K562 (cell line): ENCODE measurements around the gene UBE2J2. TPM values are rescaled to one million over a fixed set of nuclear protein-coding genes. Genes with fewer than 3 reads are reported as not detected.

Experiments
- ATAC-seq: fragments of 200-7000 bp; cut with Tn5 transposase; 3 replicates; pipeline ENCODE4 v1.9.1; 2020; ENCODE audit warnings: moderate library complexity
- BruUV-seq: library from RNA; stranded (reverse); fragments of 400-500 nt; replicated peaks from 2 replicates; lab custom pipeline; 2021; lab: Mats Ljungman, UMichigan
- CTCF ChIA-PET: fragments of 300-600 bp; formaldehyde crosslinking; extraction: SDS; loops from one replicate; lab custom pipeline; 2021; ENCODE audit warnings: low intra/inter-chr PET ratio; lab: Yijun Ruan, JAX
- POLR2A ChIA-PET: fragments of 300-600, 350-650 bp; sonication (Branson Sonifier 250); formaldehyde crosslinking; extraction: SDS; loops from one replicate; lab custom pipeline; 2021; ENCODE audit warnings: antibody characterized with exemption, inconsistent platforms; lab: Yijun Ruan, JAX
- DNase-seq, 4 experiments: peaks; one replicate each; pipeline versions ENCODE4 v3.0.0 to v3.0.0-alpha.2; 2011 to 2018; ENCODE audit warnings: low spot score in 3 of 4, mixed read lengths in 3 of 4; ENCODE audit errors: extremely low read depth in 1 of 4
- FAIRE-seq: peaks from 2 replicates; lab custom pipeline; 2011; peaks lifted over from hg19 to GRCh38; lab: Jason Lieb, UNC
- H2AFZ ChIP-seq: 2 replicates; pipeline ENCODE4 v1.6.0; 2011; ENCODE audit warnings: low read depth, low read length, control low read depth, inconsistent platforms
- H3K27ac ChIP-seq: fragments of 200-600 bp; 3 replicates; pipeline ENCODE4 v1.8.0; 2011; ENCODE audit warnings: low read depth, mild to moderate bottlenecking, control low read depth, inconsistent platforms, low read length, moderate library complexity, mixed read lengths; ENCODE audit errors: extremely low read depth
- H3K27me3 ChIP-seq, 2 experiments: fragments of 300-600 bp in 1 of 2; 2 replicates in 1 of 2; 3 replicates in 1 of 2; pipeline versions ENCODE4 v1.6.0 to v1.8.0; 2011; ENCODE audit warnings: inconsistent platforms in 2 of 2, low read length in 2 of 2, mild to moderate bottlenecking in 1 of 2, mixed read lengths in 1 of 2, moderate library complexity in 1 of 2; ENCODE audit not compliant: control insufficient read depth in 2 of 2, insufficient read depth in 2 of 2
- H3K36me3 ChIP-seq: fragments of 300-600 bp; 3 replicates; pipeline ENCODE4 v1.8.0; 2011; ENCODE audit warnings: mild to moderate bottlenecking, low read length, inconsistent platforms; ENCODE audit not compliant: control insufficient read depth, insufficient read depth
- H3K4me1 ChIP-seq, 2 experiments: fragments of 200-600 bp in 1 of 2; replicated peaks in 1 of 2; 2 replicates in 1 of 2; 3 replicates in 1 of 2; pipeline versions ENCODE4 v1.5.1 to v1.8.0; 2011; ENCODE audit warnings: inconsistent platforms in 2 of 2, low read length in 2 of 2, mild to moderate bottlenecking in 1 of 2, mixed read lengths in 1 of 2, moderate library complexity in 1 of 2; ENCODE audit not compliant: control insufficient read depth in 2 of 2, insufficient read depth in 2 of 2
- H3K4me2 ChIP-seq: 2 replicates; pipeline ENCODE4 v1.6.1; 2011; ENCODE audit warnings: low read length, control low read depth, inconsistent platforms, mixed read lengths; ENCODE audit not compliant: insufficient read depth
- H3K4me3 ChIP-seq: fragments of 200-600 bp; sonication (generic), shearing (Covaris generic); 2 replicates; pipeline ENCODE4 v1.5.1; 2016; ENCODE audit warnings: control low read depth, inconsistent platforms
- H3K79me2 ChIP-seq: fragments of 200-600 bp; 3 replicates; pipeline ENCODE4 v1.8.0; 2011; ENCODE audit warnings: low read length, inconsistent platforms; ENCODE audit not compliant: control insufficient read depth, insufficient read depth
- H3K9ac ChIP-seq, 2 experiments: 2 replicates each; pipeline versions ENCODE4 v1.6.0 to v1.6.1; 2011; ENCODE audit warnings: low read depth in 2 of 2, low read length in 2 of 2, control low read depth in 1 of 2, inconsistent platforms in 1 of 2, mild to moderate bottlenecking in 1 of 2, mixed read lengths in 1 of 2; ENCODE audit not compliant: insufficient read depth in 1 of 2
- H3K9me1 ChIP-seq: one replicate; pipeline ENCODE4 v1.6.0; 2011; ENCODE audit warnings: inconsistent platforms, mild to moderate bottlenecking, low read length, moderate library complexity; ENCODE audit not compliant: control insufficient read depth, insufficient read depth
- H3K9me3 ChIP-seq: replicated peaks from 2 replicates; pipeline ENCODE4 v1.5.1; 2011; ENCODE audit warnings: low read depth, low read length, inconsistent platforms; ENCODE audit not compliant: control insufficient read depth, insufficient read depth
- H4K20me1 ChIP-seq: replicated peaks from 2 replicates; pipeline ENCODE4 v1.6.1; 2011; ENCODE audit warnings: low read length, inconsistent platforms, mixed read lengths; ENCODE audit not compliant: control insufficient read depth, insufficient read depth
- CBFA2T3 ChIP-seq: fragments of 450-650 bp; IDR thresholded peaks from 2 replicates; pipeline ENCODE4 v1.6.1; 2017
- COPS2 ChIP-seq: fragments of 450-650 bp; conservative IDR thresholded peaks from 2 replicates; pipeline ENCODE4 v1.6.1; 2016; ENCODE audit warnings: mild to moderate bottlenecking, moderate library complexity
- DDX20 ChIP-seq: fragments of 450-650 bp; IDR thresholded peaks from 2 replicates; pipeline ENCODE4 v1.6.1; 2016; ENCODE audit warnings: missing genetic modification characterization, low read depth, mild to moderate bottlenecking, missing compliant biosample characterization, moderate library complexity
- EGR1 ChIP-seq: fragments of 450-650 bp; conservative IDR thresholded peaks from 2 replicates; pipeline ENCODE4 v1.6.1; 2017; ENCODE audit warnings: mild to moderate bottlenecking
- ETS2 ChIP-seq: IDR thresholded peaks from 2 replicates; pipeline ENCODE4 v1.6.1; 2016; ENCODE audit warnings: borderline replicate concordance, missing genetic modification characterization, mild to moderate bottlenecking, moderate library complexity, missing compliant biosample characterization; ENCODE audit not compliant: poor library complexity, severe bottlenecking
- MCM5 ChIP-seq: fragments of 450-650 bp; IDR thresholded peaks from 2 replicates; pipeline ENCODE4 v1.6.1; 2016; ENCODE audit warnings: low read depth
- POLR2G ChIP-seq: fragments of 200-400 bp; formaldehyde crosslinking; IDR thresholded peaks from 2 replicates; pipeline ENCODE4 v1.6.1; 2017; ENCODE audit warnings: low read depth, mild to moderate bottlenecking, antibody characterized with exemption, low read length, moderate library complexity
- PPARD ChIP-seq: fragments of 250-450 bp; sonication (Bioruptor Pico); IDR thresholded peaks from 2 replicates; pipeline ENCODE4 v1.8.0; 2022; ENCODE audit warnings: inconsistent platforms, mild to moderate bottlenecking, moderate library complexity
- XRCC5 ChIP-seq: fragments of 200-400 bp; formaldehyde crosslinking; IDR thresholded peaks from 2 replicates; pipeline ENCODE4 v1.6.1; 2017; ENCODE audit warnings: low read depth, mild to moderate bottlenecking, low read length
- ZBTB8A ChIP-seq: fragments of 450-650 bp; IDR thresholded peaks from 2 replicates; pipeline ENCODE4 v1.6.1; 2018; ENCODE audit warnings: mild to moderate bottlenecking, moderate library complexity; ENCODE audit not compliant: partially characterized antibody
- WGBS: fragments of 100-300 bp; shearing (Covaris generic); methylation state at CpG from one replicate; pipeline ENCODE4 v1.1.6; 2016; ENCODE audit warnings: low coverage, mixed read lengths; ENCODE audit not compliant: insufficient coverage; ENCODE audit errors: missing lambda C conversion rate; 5-methylcytosine and 5-hydroxymethylcytosine counted together
- in situ Hi-C: fragments of 300-500 bp; cut with MboI; formaldehyde crosslinking; loops from 4 replicates; pipeline ENCODE4 v1.15.0; 2018; ENCODE audit warnings: inconsistent platforms, mixed read lengths
- intact Hi-C: fragments of 100-400 bp; cut with micrococcal nuclease; formaldehyde crosslinking; loops from 2 replicates; pipeline ENCODE4 v1.14.2; 2022
- polyA plus RNA-seq, 8 experiments: library from polyadenylated mRNA; depleted of rRNA in 4 of 8; stranded (reverse) in 5 of 8; unstranded in 3 of 8; fragments of >200 nt; fragmentation: Nextera tagmentation in 2 of 8; fragmentation: Illumina TruSeq in 1 of 8; extraction: Ambion mirVana in 2 of 8; extraction: Trizol in 1 of 8; gene quantifications; 2 replicates each; pipeline versions ENCODE4 v1.2.1 to v1.2.3, GENCODE V29; 2011 to 2014; ENCODE audit warnings: inconsistent platforms in 1 of 8, missing spikeins in 1 of 8
- total RNA-seq, 7 experiments: library from RNA; depleted of rRNA in 6 of 7; stranded (reverse); fragments of >200 nt in 6 of 7; fragmentation: Illumina TruSeq in 2 of 7; extraction: Trizol in 2 of 7; gene quantifications; 2 replicates each; pipeline versions ENCODE4 v1.2.1 to v1.2.3, GENCODE V29; 2011 to 2021; ENCODE audit warnings: low replicate concordance in 1 of 7
- TF ChIP-seq, protein P1 (sequence below): fragments of 250-450 bp; sonication (Bioruptor Pico); IDR thresholded peaks from 2 replicates; pipeline ENCODE4 v1.4.0; 2020; ENCODE audit warnings: mild to moderate bottlenecking
- TF ChIP-seq, protein P2 (sequence below): fragments of 250-450 bp; sonication (Bioruptor Pico); IDR thresholded peaks from 2 replicates; pipeline ENCODE4 v1.5.0; 2022; ENCODE audit warnings: mild to moderate bottlenecking

UBE2J2 gene
- total and polyA plus RNA-seq, 9 of the 15 experiments (the other 6 are each of a cell fraction or from before 2014, with no cell fraction given) = 0.93 to 112 (median 75.5) TPM

DNA sequence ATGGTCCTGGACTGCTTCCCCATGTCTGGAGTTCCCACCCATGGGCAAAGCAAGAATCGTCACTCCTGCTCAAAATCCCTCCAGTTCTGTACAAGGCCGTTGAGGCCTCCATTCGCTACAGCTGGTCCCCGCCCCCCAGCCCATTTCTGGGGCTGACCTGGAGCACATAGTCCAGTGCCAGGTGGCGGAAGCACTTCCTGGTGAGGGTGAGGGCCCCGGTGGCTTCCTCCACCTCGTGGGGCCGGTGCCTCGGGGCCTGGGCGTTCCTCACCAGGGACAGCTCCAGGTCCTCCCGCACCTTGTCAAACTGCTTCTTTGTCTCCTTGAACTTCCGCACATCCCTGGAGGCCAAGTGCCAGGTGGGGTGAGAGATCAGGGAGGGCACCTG, 26.7 kb upstream of the UBE2J2 start (continued):
- TF ChIP-seq XRCC5 = 0 out of 2 replicates have a peak, but pooled peaks have one; percentile 11

DNA sequence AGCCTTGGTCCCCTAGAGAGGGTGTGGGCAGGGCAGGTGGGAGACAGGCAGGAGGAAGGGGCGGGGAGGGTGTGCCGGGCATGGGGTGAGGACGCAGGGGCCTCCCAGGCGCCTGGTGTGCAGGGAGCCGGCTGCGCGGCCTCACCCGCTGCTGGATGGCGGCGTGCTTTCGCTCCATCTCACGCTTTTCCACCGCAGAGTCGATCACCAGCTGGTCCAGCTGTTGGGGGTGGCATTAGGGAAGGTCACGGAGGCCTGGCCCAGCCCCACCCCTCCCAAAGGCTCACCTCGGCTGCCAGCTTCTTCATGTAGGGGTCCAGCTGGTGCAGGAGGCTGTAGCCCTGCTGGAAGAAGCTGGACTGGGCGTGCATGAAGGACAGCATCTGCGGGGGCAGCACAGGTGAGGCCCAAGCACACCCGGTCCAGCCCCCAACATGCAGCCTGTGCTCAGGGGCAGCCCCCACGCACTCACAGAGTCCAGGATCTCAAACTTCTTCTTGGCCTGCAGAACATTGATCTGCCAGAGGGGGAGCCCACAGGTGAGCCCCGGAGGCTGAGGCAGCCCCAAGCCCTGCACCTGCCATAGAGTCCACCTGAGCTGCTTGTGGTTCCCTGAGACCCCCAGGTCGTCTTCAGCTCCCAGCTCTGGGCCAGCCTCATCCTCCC, 26.2 kb upstream of the UBE2J2 start:
- BruUV-seq = no TSS peak
- Histone ChIP-seq H2AFZ (no peak overlapping the region), H3K27ac (no peak overlapping the region), H3K27me3 (no peaks in the 10 kb centered on the region), H3K9me3 (no peaks in the 10 kb centered on the region), H3K4me1 (peaks cover 9 to 76% of the 10 kb centered on the region in 2 experiments), H3K9ac (no peak overlapping the region; a peak in 1 of 4 replicates), H4K20me1 (peaks cover 19% of the 10 kb centered on the region; the same call in 1 of the 2 replicates), H3K36me3 (peaks cover 15% of the 10 kb centered on the region; the same call in 1 of the 3 replicates), H3K79me2 (peaks cover 8% of the 10 kb centered on the region), H3K4me3 (no peak overlapping the region), H3K9me1 (peaks cover 21% of the 10 kb centered on the region), H3K4me2 (no peak overlapping the region)
- POLR2A ChIA-PET = interaction anchor here (0.6 kb wide), 1 partner anchor 722 kb away, joined by 4 read pairs; no protein-coding TSS in a partner anchor
- 70% methylated on average over 21 of the region's 22 CpGs for WGBS
- FAIRE-seq = peak; percentile 81
- DNase-seq = peak in 2 of 4 experiments; percentile 50 to 59
- in situ Hi-C loops = no loop called here
- intact Hi-C loops = loop anchor here (10.0 kb wide), 2 partner anchors 315 to 925 kb away; partner anchors contain the start of genes PERM1 and SKI
- CTCF ChIA-PET = interaction anchor here (0.5 kb wide), 1 partner anchor 556 kb away, joined by 3 read pairs; no protein-coding TSS in a partner anchor
- peak; percentile 81 for ATAC-seq
- TF ChIP-seq POLR2G (0 out of 2 replicates have a peak, but pooled peaks have one; percentile 0), PPARD (CRISPR knock-in tag) (no peak), EGR1 (0 out of 2 replicates have a peak, but pooled peaks have one; percentile 7), ETS2 (tag) (no peak), ZBTB8A (no peak), MCM5 (no peak), COPS2 (no peak), CBFA2T3 (no peak), DDX20 (tag) (no peak)
- TF ChIP-seq, protein P1, sequence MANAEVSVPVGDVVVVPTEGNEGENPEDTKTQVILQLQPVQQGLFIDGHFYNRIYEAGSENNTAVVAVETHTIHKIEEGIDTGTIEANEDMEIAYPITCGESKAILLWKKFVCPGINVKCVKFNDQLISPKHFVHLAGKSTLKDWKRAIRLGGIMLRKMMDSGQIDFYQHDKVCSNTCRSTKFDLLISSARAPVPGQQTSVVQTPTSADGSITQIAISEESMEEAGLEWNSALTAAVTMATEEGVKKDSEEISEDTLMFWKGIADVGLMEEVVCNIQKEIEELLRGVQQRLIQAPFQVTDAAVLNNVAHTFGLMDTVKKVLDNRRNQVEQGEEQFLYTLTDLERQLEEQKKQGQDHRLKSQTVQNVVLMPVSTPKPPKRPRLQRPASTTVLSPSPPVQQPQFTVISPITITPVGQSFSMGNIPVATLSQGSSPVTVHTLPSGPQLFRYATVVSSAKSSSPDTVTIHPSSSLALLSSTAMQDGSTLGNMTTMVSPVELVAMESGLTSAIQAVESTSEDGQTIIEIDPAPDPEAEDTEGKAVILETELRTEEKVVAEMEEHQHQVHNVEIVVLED (CRISPR knock-in tag) = no peak
- TF ChIP-seq, protein P2, sequence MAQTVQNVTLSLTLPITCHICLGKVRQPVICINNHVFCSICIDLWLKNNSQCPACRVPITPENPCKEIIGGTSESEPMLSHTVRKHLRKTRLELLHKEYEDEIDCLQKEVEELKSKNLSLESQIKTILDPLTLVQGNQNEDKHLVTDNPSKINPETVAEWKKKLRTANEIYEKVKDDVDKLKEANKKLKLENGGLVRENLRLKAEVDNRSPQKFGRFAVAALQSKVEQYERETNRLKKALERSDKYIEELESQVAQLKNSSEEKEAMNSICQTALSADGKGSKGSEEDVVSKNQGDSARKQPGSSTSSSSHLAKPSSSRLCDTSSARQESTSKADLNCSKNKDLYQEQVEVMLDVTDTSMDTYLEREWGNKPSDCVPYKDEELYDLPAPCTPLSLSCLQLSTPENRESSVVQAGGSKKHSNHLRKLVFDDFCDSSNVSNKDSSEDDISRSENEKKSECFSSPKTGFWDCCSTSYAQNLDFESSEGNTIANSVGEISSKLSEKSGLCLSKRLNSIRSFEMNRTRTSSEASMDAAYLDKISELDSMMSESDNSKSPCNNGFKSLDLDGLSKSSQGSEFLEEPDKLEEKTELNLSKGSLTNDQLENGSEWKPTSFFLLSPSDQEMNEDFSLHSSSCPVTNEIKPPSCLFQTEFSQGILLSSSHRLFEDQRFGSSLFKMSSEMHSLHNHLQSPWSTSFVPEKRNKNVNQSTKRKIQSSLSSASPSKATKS = no peak
